WI38 (cell line): ENCODE data around the gene THSD4.

ENCODE experiments used
- H3K4me3 ChIP-seq: 2 replicates; pipeline ENCODE4 v1.5.1; 2011; ENCODE audit warnings: low read depth, mild to moderate bottlenecking, control low read depth, low read length
- TF ChIP-seq, protein P1 (sequence below): IDR thresholded peaks from 2 replicates; pipeline ENCODE4 v1.5.1; 2012; ENCODE audit warnings: low read depth, mild to moderate bottlenecking, control low read depth, low read length

Gene THSD4

DNA sequence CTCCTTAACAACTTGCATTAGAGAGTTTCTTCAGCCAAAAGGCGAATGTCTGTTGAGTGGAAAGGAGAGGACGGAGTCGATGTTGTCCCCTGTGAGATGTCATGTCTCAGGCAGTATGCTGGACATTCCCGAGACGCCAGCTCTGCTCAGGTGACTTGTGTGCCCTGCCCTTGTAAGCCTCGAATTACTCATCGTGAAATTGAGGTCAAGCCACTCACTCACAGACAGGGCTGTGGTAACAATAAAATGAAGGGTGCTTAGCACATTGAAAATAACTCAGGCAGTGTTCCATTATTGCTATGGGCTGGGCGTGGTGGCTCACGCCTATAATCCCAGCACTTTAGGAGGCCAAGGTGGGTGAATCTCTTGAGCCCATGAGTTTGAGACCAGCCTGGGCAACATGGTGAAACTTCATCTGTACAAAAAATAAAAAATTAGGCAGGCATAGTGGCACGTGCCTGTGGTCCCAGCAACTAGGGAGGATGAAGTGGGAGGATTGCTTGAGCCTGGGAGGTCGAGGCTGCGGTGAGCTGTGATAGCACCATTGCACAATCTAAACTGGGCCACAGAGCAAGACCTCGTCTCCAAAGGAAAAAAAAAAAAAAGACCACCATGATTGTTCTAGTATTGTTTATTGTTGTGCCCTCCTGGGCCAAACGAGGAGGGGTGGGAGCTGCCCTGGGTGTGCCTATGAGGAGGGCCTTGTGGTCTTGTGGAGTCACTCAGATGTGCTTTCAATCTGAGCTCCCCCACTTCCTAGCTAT lies 214.4 kb downstream of the THSD4 start:
- no peak overlapping the region for H3K4me3 ChIP-seq
- TF ChIP-seq, protein P1, sequence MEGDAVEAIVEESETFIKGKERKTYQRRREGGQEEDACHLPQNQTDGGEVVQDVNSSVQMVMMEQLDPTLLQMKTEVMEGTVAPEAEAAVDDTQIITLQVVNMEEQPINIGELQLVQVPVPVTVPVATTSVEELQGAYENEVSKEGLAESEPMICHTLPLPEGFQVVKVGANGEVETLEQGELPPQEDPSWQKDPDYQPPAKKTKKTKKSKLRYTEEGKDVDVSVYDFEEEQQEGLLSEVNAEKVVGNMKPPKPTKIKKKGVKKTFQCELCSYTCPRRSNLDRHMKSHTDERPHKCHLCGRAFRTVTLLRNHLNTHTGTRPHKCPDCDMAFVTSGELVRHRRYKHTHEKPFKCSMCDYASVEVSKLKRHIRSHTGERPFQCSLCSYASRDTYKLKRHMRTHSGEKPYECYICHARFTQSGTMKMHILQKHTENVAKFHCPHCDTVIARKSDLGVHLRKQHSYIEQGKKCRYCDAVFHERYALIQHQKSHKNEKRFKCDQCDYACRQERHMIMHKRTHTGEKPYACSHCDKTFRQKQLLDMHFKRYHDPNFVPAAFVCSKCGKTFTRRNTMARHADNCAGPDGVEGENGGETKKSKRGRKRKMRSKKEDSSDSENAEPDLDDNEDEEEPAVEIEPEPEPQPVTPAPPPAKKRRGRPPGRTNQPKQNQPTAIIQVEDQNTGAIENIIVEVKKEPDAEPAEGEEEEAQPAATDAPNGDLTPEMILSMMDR: no peak

DNA sequence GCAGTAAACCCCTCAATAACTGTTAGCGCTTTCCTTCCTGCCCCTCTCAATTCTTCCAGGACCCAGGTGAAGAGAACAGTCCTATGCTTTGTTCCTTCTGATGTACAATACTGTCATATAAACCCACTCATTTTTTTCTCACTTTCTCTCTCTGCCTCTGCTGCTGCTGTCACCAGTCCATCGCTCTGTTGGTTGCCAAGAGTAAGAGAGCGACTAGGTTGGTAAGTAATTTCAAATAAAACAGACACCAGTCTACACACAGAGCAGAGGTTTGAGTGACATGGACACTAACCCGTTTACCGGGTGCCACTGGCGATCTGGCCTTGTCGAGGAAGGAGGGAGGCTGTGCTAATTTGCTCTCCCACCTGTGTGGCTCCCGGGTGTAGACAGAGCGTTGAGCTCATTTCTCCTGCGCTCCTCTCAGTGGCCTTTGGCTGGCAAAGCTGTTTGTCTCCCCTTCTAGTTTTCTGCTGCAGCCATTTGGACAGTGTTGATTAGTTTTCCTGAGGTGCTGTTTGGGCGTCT lies 215.4 kb downstream of the THSD4 start:
- no peak overlapping the region for H3K4me3 ChIP-seq

GRCh38 chr15:71331173-71331572 lies 215.9 kb downstream of the THSD4 start:
- TF ChIP-seq, protein P1: no peak
- H3K4me3 ChIP-seq: no peak overlapping the region

More for the DNA sequence above, 215.4 kb downstream of the THSD4 start:
- TF ChIP-seq, protein P1: no peak

DNA sequence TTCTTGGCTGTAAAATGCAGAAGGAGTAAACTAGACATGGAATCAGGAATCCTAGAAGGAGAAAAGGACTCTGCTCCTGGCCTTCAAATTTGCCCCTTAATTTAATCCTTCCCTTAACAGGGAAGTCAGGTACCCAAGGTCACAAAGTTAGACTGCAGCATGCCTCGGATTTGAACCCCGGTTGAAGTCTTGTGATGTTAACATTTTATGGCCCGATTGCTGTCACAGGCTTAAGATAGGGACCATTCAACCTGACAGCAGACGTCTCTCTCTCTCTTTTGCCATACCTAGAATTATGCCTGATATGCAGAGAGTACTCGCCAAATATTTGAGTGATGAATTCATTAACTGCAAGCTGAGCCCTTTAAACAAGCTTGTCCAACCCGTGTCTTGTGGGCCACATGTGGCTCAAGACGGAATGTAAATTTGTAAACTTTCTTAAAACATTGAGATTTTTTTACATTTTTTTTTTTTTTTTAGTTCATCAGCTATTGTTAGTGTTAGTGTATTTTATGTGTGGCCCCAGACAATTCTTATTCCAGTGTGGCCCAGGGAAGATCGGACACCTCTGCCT lies 217.2 kb downstream of the THSD4 start:
- TF ChIP-seq, protein P1: no peak
- H3K4me3 ChIP-seq: no peak overlapping the region

- TF ChIP-seq, protein P1: no peak
- no peak overlapping the region for H3K4me3 ChIP-seq
Observed at GRCh38 chr15:71333136-71333700, 217.9 kb downstream of the THSD4 start.

DNA sequence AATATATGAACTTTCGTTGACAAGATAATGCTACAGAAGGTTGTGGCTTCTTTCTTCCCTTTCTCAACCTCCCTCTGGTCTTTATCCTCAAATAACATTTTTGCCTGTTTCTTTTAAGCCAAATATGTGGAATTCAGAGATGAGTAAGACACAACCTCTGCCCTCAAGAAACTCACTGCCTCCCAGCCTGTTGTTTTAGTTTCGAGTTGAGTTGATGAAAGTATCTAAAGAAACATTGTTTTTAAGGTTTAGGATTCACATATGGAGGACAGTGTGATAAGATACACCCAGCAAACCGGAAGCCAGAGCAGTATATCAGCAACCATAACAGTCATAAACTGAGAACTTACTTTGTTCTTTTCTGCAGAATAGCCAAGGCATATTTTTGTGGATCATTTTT lies 218.6 kb downstream of the THSD4 start:
- no peak overlapping the region for H3K4me3 ChIP-seq
- TF ChIP-seq, protein P1: no peak

- TF ChIP-seq, protein P1: no peak
Observed at GRCh38 chr15:71334434-71334833, 219.2 kb downstream of the THSD4 start.

More at GRCh38 chr15:71334434-71334833, 219.2 kb downstream of the THSD4 start:
- no peak overlapping the region for H3K4me3 ChIP-seq
